SK-N-SH treated with all-trans-retinoic acid at 6 μM for 48 hours (cell line): ENCODE data around the gene TLCD5.

Source experiments
- ATAC-seq: fragments of 200-7000 bp; cut with Tn5 transposase; 3 replicates; pipeline ENCODE4 v1.9.1; 2020; ENCODE audit warnings: mild to moderate bottlenecking, moderate library complexity
- ARNTL ChIP-seq: fragments of 450-650 bp; formaldehyde crosslinking; IDR thresholded peaks from 2 replicates; pipeline ENCODE4 v1.5.0; 2020; ENCODE audit warnings: low read depth, mild to moderate bottlenecking, moderate library complexity, borderline replicate concordance
- BACH2 ChIP-seq: fragments of 250-450 bp; sonication (Bioruptor Pico); IDR thresholded peaks from 2 replicates; pipeline ENCODE4 v1.9.0; 2021; ENCODE audit warnings: mild to moderate bottlenecking, borderline replicate concordance
- CREB5 ChIP-seq: fragments of 250-450 bp; sonication (Bioruptor Pico); IDR thresholded peaks from 2 replicates; pipeline ENCODE4 v1.5.1; 2020; ENCODE audit warnings: low read depth, mild to moderate bottlenecking, moderate library complexity
- CSDC2 ChIP-seq: fragments of 250-450 bp; sonication (Bioruptor Pico); IDR thresholded peaks from 2 replicates; pipeline ENCODE4 v1.5.0; 2020; ENCODE audit warnings: mild to moderate bottlenecking, moderate library complexity
- CSRNP3 ChIP-seq: fragments of 250-450 bp; sonication (Bioruptor Pico); IDR thresholded peaks from 2 replicates; pipeline ENCODE4 v1.5.1; 2021; ENCODE audit warnings: mild to moderate bottlenecking, moderate library complexity
- ESRRG ChIP-seq: fragments of 250-450 bp; sonication (Bioruptor Pico); IDR thresholded peaks from 2 replicates; pipeline ENCODE4 v1.6.1; 2021; ENCODE audit warnings: mild to moderate bottlenecking
- GLIS3 ChIP-seq: fragments of 250-450 bp; sonication (Bioruptor Pico); IDR thresholded peaks from 2 replicates; pipeline ENCODE4 v1.5.0; 2020; ENCODE audit warnings: mild to moderate bottlenecking, moderate library complexity
- OSR1 ChIP-seq: fragments of 250-450 bp; sonication (Bioruptor Pico); IDR thresholded peaks from 2 replicates; pipeline ENCODE4 v1.8.0; 2022; ENCODE audit warnings: moderate library complexity, mild to moderate bottlenecking, inconsistent platforms
- PATZ1 ChIP-seq: fragments of 250-450 bp; sonication (Bioruptor Pico); IDR thresholded peaks from 2 replicates; pipeline ENCODE4 v1.8.0; 2020; ENCODE audit warnings: mild to moderate bottlenecking, moderate library complexity, borderline replicate concordance
- PPARA ChIP-seq: fragments of 250-450 bp; sonication (Bioruptor Pico); IDR thresholded peaks from 2 replicates; pipeline ENCODE4 v1.5.0; 2020; ENCODE audit warnings: mild to moderate bottlenecking, borderline replicate concordance
- RARB ChIP-seq: fragments of 250-450 bp; sonication (Bioruptor Pico); IDR thresholded peaks from 2 replicates; pipeline ENCODE4 v1.8.0; 2021; ENCODE audit warnings: mild to moderate bottlenecking, moderate library complexity
- SNAI2 ChIP-seq: fragments of 250-450 bp; sonication (Bioruptor Pico); IDR thresholded peaks from 2 replicates; pipeline ENCODE4 v1.5.0; 2020; ENCODE audit warnings: mild to moderate bottlenecking, moderate library complexity
- TCF4 ChIP-seq: fragments of 250-450 bp; sonication (Bioruptor Pico); IDR thresholded peaks from 2 replicates; pipeline ENCODE4 v1.8.0; 2021; ENCODE audit warnings: mild to moderate bottlenecking, moderate library complexity, borderline replicate concordance
- TOX ChIP-seq: fragments of 250-450 bp; sonication (Bioruptor Pico); IDR thresholded peaks from 2 replicates; pipeline ENCODE4 v1.8.0; 2021; ENCODE audit warnings: mild to moderate bottlenecking, moderate library complexity, borderline replicate concordance
- TSHZ2 ChIP-seq: fragments of 250-450 bp; sonication (Bioruptor Pico); IDR thresholded peaks from 2 replicates; pipeline ENCODE4 v1.5.0; 2020; ENCODE audit warnings: mild to moderate bottlenecking, moderate library complexity
- ZC3H10 ChIP-seq: fragments of 250-450 bp; sonication (Bioruptor Pico); IDR thresholded peaks from 2 replicates; pipeline ENCODE4 v1.5.1; 2021; ENCODE audit warnings: mild to moderate bottlenecking, moderate library complexity
- ZFP3 ChIP-seq: fragments of 250-450 bp; sonication (Bioruptor Pico); IDR thresholded peaks from 2 replicates; pipeline ENCODE4 v1.5.0; 2020; ENCODE audit warnings: mild to moderate bottlenecking, moderate library complexity
- ZFP30 ChIP-seq: fragments of 450-650 bp; formaldehyde crosslinking; IDR thresholded peaks from 2 replicates; pipeline ENCODE4 v1.5.0; 2022; ENCODE audit warnings: mild to moderate bottlenecking, moderate library complexity
- ZNF565 ChIP-seq: fragments of 450-650 bp; formaldehyde crosslinking; conservative IDR thresholded peaks from 2 replicates; pipeline ENCODE4 v1.5.0; 2020; ENCODE audit warnings: low read depth, mild to moderate bottlenecking, moderate library complexity
- ZNF70 ChIP-seq: fragments of 450-650 bp; formaldehyde crosslinking; IDR thresholded peaks from 2 replicates; pipeline ENCODE4 v1.5.0; 2020; ENCODE audit warnings: mild to moderate bottlenecking, moderate library complexity
- ZNF8 ChIP-seq: fragments of 450-650 bp; formaldehyde crosslinking; IDR thresholded peaks from 2 replicates; pipeline ENCODE4 v1.5.0; 2020; ENCODE audit warnings: mild to moderate bottlenecking, moderate library complexity

Gene TLCD5

GRCh38 chr11:120340529-120340928, 15.4 kb downstream of the TLCD5 start:
- TF ChIP-seq ZNF565 (CRISPR knock-in tag) (no peak), PATZ1 (CRISPR knock-in tag) (no peak), BACH2 (CRISPR knock-in tag) (no peak)
- ATAC-seq, result no peak

GRCh38 chr11:120342226-120342625, 17.1 kb downstream of the TLCD5 start:
- ATAC-seq, result no peak
- TF ChIP-seq ZNF70, result no peak
- no peak for TF ChIP-seq CREB5 (CRISPR knock-in tag)
- TF ChIP-seq TCF4 (CRISPR knock-in tag), result no peak
- no peak for TF ChIP-seq ZNF8
- no peak for TF ChIP-seq ZFP3 (CRISPR knock-in tag)
- no peak for TF ChIP-seq OSR1 (CRISPR knock-in tag)
- TF ChIP-seq ARNTL (CRISPR knock-in tag), result no peak
- TF ChIP-seq TSHZ2, result no peak
- TF ChIP-seq TOX (CRISPR knock-in tag), result no peak
- TF ChIP-seq ESRRG, result no peak
- TF ChIP-seq RARB (CRISPR knock-in tag), result no peak
- no peak for TF ChIP-seq CSDC2 (CRISPR knock-in tag)
- TF ChIP-seq PPARA, result no peak
- TF ChIP-seq GLIS3 (CRISPR knock-in tag), result no peak
- TF ChIP-seq CSRNP3 (CRISPR knock-in tag), result no peak
- TF ChIP-seq ZC3H10 (CRISPR knock-in tag), result no peak
- TF ChIP-seq BACH2 (CRISPR knock-in tag), result no peak
- no peak for TF ChIP-seq ZFP30 (CRISPR knock-in tag)

- ATAC-seq, result no peak
- no peak for TF ChIP-seq ESRRG
- TF ChIP-seq TCF4 (CRISPR knock-in tag), result no peak
- no peak for TF ChIP-seq SNAI2 (CRISPR knock-in tag)
- no peak for TF ChIP-seq PPARA
- TF ChIP-seq CREB5 (CRISPR knock-in tag), result no peak
- no peak for TF ChIP-seq OSR1 (CRISPR knock-in tag)
- no peak for TF ChIP-seq CSRNP3 (CRISPR knock-in tag)
- TF ChIP-seq GLIS3 (CRISPR knock-in tag), result no peak
- TF ChIP-seq ZNF565 (CRISPR knock-in tag), result no peak
- no peak for TF ChIP-seq TOX (CRISPR knock-in tag)
- no peak for TF ChIP-seq ZC3H10 (CRISPR knock-in tag)
- TF ChIP-seq, all 23 proteins: peak for 0
These were observed 17.6 kb downstream of the TLCD5 start for GRCh38 chr11:120342678-120343077.
